ENCODE measurements around the gene MDK. TPM values are rescaled to one million over a fixed set of nuclear protein-coding genes. Genes with fewer than 3 reads are reported as not detected.

The MDK gene
- polyA plus RNA-seq, 2 of the 4 experiments (the other 2 are of a cell fraction), result 13.6 to 18.4 TPM

- H3K4me2 ChIP-seq, result peak overlapping the region; percentile 98
- no peak for DNase-seq (ENCODE audit: low read depth in 1 of 2, low spot score in 1 of 2)
- H3K9me3 ChIP-seq, result no peaks in the 10 kb centered on the region
- peak; percentile 2 to 19; a peak in 5 of 6 replicates for ATAC-seq
- FAIRE-seq, result no peak
- peaks cover 23% of the 10 kb centered on the region for H3K4me1 ChIP-seq
- CTCF ChIA-PET, result interaction anchor here (0.5 to 10.2 kb wide), 47 partner anchors 10 to 765 kb away, joined by 3 to 220 read pairs (median 5); partner anchors contain the start of genes ATG13, HARBI1 and MDK
- WGBS (ENCODE audit: missing lambda C conversion rate), result 8% methylated on average over 13 of the region's 21 CpGs
- H3K27ac ChIP-seq, result 0 out of 6 replicates have a peak overlapping the region, but pooled peaks of 1 of the 2 experiments have one; percentile 33
- peak overlapping the region; percentile 59 for H3K4me3 ChIP-seq
- POLR2A ChIA-PET, result no interaction called here
- no peak for TF ChIP-seq CHD4 (IDR thresholded peaks at IDR 0.05; ENCODE audit: borderline replicate concordance)
- no peak for TF ChIP-seq CHD2 (IDR thresholded peaks at IDR 0.05; ENCODE audit: low read length, partially characterized antibody)
- TF ChIP-seq ESRRA (IDR thresholded peaks at IDR 0.05; ENCODE audit: borderline replicate concordance, low read length), result no peak
- no peak for TF ChIP-seq NFE2L2 (conservative IDR thresholded peaks at IDR 0.05; ENCODE audit: low read length)
- no peak for TF ChIP-seq HES2 (IDR thresholded peaks at IDR 0.05)
- TF ChIP-seq BCL3 (IDR thresholded peaks at IDR 0.05), result no peak
- TF ChIP-seq ZFP36 (IDR thresholded peaks at IDR 0.05; ENCODE audit: borderline replicate concordance, partially characterized antibody), result no peak
- TF ChIP-seq TFCP2L1 (CRISPR knock-in tag; IDR thresholded peaks at IDR 0.05), result no peak
- TF ChIP-seq JUN (IDR thresholded peaks at IDR 0.05), result no peak
- no peak for TF ChIP-seq RNF2 (IDR thresholded peaks at IDR 0.05; ENCODE audit: borderline replicate concordance, low read depth)
- no peak for TF ChIP-seq ELK1 (IDR thresholded peaks at IDR 0.05; ENCODE audit: low read depth, low read length)
- no peak for TF ChIP-seq PHF8 (IDR thresholded peaks at IDR 0.05; ENCODE audit: borderline replicate concordance, low read depth)
- no peak for TF ChIP-seq RAD21 (conservative IDR thresholded peaks at IDR 0.05 in 1 of 2, IDR thresholded peaks at IDR 0.05 in 1 of 2)
- TF ChIP-seq CBX8 (IDR thresholded peaks at IDR 0.05), result no peak
- TF ChIP-seq FOSL2 (IDR thresholded peaks at IDR 0.05), result no peak
- TF ChIP-seq FOSL2 (CRISPR knock-in tag; IDR thresholded peaks at IDR 0.05), result no peak
- TF ChIP-seq POLR2AphosphoS2 (conservative IDR thresholded peaks at IDR 0.05; ENCODE audit: low read length), result no peak
- no peak for TF ChIP-seq EHF (CRISPR knock-in tag; IDR thresholded peaks at IDR 0.05)
- TF ChIP-seq ZSCAN20 (CRISPR knock-in tag; IDR thresholded peaks at IDR 0.05), result no peak
- TF ChIP-seq CBX2 (IDR thresholded peaks at IDR 0.05; ENCODE audit: borderline replicate concordance, low read depth), result no peak
- TF ChIP-seq ZC3H11A (IDR thresholded peaks at IDR 0.05), result no peak
Measured at GRCh38 chr11:46388619-46389449, 7.4 kb downstream of the MDK start.

GRCh38 chr11:46389450-46390330 lies 8.2 kb downstream of the MDK start:
- CTCF ChIA-PET, result interaction anchor here (0.5 to 10.2 kb wide), 53 partner anchors 9 to 764 kb away, joined by 3 to 220 read pairs (median 4); partner anchors contain the start of genes ATG13, HARBI1, MDK and ZNF408
- WGBS (ENCODE audit: missing lambda C conversion rate), result 11% methylated on average over 24 of the region's 80 CpGs
- TF ChIP-seq POLR2AphosphoS2 (conservative IDR thresholded peaks at IDR 0.05; ENCODE audit: low read length) (no peak), CTCF (IDR thresholded peaks at IDR 0.05) (peak; percentile 83), CEBPB (IDR thresholded peaks at IDR 0.05) (no peak), RAD21 (conservative IDR thresholded peaks at IDR 0.05 in 1 of 2, IDR thresholded peaks at IDR 0.05 in 1 of 2) (peak; percentile 76 to 89), HOXB13 (CRISPR knock-in tag; IDR thresholded peaks at IDR 0.05; ENCODE audit: low read depth) (no peak), RCOR1 (IDR thresholded peaks at IDR 0.05; ENCODE audit: low read depth, low read length) (no peak), JUN (IDR thresholded peaks at IDR 0.05) (no peak), CBX8 (IDR thresholded peaks at IDR 0.05) (no peak), HDAC2 (IDR thresholded peaks at IDR 0.05) (no peak), TP53 (CRISPR knock-in tag; IDR thresholded peaks at IDR 0.05) (no peak), NPAS2 (CRISPR knock-in tag; IDR thresholded peaks at IDR 0.05; ENCODE audit: borderline replicate concordance) (peak; percentile 40; the same call in 1 of the 2 replicates), ELK1 (IDR thresholded peaks at IDR 0.05; ENCODE audit: low read depth, low read length) (no peak), TFCP2L1 (CRISPR knock-in tag; IDR thresholded peaks at IDR 0.05) (no peak)

More at GRCh38 chr11:46389450-46390330, 8.2 kb downstream of the MDK start:
- H3K9me3 ChIP-seq, result no peaks in the 10 kb centered on the region
- no peak for FAIRE-seq
- POLR2A ChIA-PET, result no interaction called here
- peaks cover 18% of the 10 kb centered on the region; the same call in 2 of the 3 replicates for H3K4me1 ChIP-seq
- peak; percentile 48 to 83 for ATAC-seq
- peak overlapping the region in 1 of 2 experiments; percentile 62; a peak in 2 of 6 replicates for H3K27ac ChIP-seq
- peak overlapping the region; percentile 59 for H3K4me3 ChIP-seq
- H3K4me2 ChIP-seq, result peak overlapping the region; percentile 98
- DNase-seq (ENCODE audit: low read depth in 1 of 2, low spot score in 1 of 2), result peak; percentile 82 to 92

Data from A549 (cell line).